HG03159 (cell line): ENCODE data around the gene RNU1-1.
"Not testable (repeated sequence)": the region's sequence is repeated elsewhere in the genome, so short reads cannot be mapped to it uniquely, and the experiment has no call there.

Experiments
- ATAC-seq: cut with Tn5 transposase; IDR thresholded peaks from one replicate; pipeline ENCODE4 v1.9.1; 2021; ENCODE audit warnings: mild to moderate bottlenecking, moderate library complexity; ENCODE audit not compliant: unreplicated experiment

Gene RNU1-1

GRCh38 chr1:16498047-16498446 lies 16.0 kb downstream of the RNU1-1 start:
- ATAC-seq: not testable (repeated sequence)

DNA sequence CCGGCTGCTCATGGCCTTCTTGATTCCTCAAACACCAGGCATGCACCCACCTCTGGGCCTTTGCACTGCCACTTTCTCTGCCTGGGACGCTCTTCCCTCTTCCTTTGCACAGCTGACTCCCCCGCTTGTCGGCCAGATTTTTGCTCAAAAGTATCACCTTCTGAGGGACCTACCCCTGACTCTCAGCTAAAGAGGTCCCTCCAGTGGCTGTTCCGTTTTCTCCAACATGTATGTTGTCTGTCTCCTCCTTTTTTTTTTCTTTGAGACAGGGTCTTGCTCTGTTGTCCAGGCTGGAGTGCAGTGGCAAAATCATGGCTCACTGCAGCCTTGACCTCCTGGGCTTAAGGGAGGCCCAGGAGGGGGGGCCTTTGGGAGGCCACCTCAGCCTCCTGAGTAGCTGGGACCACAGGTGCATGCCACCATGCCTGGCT lies 16.6 kb downstream of the RNU1-1 start:
- ATAC-seq: not testable (repeated sequence)

GRCh38 chr1:16493731-16494130 lies 20.4 kb downstream of the RNU1-1 start:
- ATAC-seq: not testable (repeated sequence)

DNA sequence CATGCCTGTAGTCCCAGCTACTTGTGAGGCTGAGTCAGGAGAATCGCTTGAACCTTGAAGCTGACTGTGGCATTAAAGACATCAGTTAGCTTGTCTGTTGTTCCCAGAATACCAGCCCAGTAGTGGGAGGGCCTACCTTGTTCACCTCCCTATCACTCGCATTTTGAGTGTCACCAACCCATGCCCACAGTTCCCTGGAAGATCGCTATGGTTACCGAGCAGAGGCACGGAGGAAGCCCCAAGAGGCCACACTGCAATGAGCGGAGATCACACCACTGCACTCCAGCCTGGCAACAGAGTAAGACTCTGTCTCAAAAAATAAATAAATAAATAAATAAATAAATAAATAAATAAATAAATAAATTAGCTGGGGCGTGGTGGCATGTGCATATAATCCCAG lies 21.1 kb downstream of the RNU1-1 start:
- not testable (repeated sequence) for ATAC-seq

GRCh38 chr1:16491056-16491675 lies 22.9 kb downstream of the RNU1-1 start:
- ATAC-seq: no peak

DNA sequence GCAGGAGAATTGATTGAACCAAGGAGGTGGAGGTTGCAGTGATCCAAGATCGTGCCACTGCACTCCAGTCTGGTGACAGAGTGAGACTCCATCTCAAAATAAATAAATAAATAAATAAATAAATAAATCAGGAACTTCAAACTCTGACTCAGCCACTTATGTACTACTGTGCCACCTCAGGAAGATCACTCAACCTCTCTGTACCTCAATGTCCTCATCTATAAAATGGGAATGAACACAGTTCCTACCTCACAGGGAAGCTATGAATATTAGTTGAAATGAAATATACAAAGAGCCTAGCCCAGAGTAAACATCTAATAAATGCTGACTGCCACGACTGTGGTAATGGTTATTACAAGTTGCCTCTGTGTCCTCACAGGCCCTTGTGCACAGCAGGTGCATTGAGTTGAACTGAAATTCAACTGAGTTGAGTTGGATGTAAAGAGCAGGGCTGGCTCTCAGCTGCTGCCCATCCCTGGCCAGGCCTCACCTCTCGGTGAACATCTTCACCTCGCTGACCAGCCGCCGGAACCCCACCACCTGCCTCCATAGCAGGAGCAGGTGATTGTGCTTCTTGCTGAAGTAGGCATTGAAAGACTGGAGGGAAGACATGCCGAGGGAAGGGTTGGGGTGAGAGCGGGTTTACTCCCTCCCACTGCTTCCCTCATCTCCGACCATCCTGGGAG lies 24.7 kb downstream of the RNU1-1 start:
- ATAC-seq: not testable (repeated sequence)

GRCh38 chr1:16487011-16487410 lies 27.1 kb downstream of the RNU1-1 start:
- ATAC-seq: not testable (repeated sequence)

DNA sequence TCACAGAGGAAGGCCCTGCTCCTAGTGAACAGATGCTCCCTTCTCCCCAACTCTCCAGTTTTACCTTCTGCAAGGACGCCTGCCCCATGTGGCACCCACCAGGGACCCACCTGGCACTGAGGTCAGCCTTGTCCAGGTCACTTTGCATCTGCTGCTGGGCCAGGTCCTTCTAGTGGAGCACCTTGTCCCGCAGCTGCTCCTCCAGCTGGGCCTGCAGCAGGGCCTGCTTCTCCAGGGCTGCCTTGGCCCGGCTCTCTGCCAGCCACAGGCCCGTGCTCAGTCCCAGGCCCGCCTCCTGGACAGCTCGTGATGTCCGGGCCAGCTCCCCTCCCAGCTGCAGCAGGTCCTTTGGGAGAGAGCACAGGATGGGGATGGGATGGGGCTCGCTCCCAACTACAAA lies 27.8 kb downstream of the RNU1-1 start:
- ATAC-seq: not testable (repeated sequence)

- no peak for ATAC-seq
Measured at GRCh38 chr1:16484931-16485330, 29.2 kb downstream of the RNU1-1 start.

DNA sequence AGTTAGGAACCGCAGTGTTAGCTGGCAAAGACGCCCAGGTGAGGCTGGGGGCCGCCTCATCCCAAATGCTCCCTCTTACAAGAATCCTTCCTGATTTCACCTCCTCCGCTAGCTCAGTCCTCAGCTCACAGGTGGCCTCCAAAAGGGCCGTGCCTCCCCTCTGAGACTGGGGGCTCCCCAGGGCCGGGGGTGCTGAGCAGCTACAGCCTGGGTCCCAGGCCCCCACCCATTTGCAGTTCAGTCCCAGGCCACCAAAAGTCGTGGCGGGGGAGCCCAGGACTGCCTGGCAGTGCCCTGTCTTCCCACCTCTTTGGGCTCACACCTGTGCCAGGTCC lies 29.6 kb downstream of the RNU1-1 start:
- no peak for ATAC-seq

DNA sequence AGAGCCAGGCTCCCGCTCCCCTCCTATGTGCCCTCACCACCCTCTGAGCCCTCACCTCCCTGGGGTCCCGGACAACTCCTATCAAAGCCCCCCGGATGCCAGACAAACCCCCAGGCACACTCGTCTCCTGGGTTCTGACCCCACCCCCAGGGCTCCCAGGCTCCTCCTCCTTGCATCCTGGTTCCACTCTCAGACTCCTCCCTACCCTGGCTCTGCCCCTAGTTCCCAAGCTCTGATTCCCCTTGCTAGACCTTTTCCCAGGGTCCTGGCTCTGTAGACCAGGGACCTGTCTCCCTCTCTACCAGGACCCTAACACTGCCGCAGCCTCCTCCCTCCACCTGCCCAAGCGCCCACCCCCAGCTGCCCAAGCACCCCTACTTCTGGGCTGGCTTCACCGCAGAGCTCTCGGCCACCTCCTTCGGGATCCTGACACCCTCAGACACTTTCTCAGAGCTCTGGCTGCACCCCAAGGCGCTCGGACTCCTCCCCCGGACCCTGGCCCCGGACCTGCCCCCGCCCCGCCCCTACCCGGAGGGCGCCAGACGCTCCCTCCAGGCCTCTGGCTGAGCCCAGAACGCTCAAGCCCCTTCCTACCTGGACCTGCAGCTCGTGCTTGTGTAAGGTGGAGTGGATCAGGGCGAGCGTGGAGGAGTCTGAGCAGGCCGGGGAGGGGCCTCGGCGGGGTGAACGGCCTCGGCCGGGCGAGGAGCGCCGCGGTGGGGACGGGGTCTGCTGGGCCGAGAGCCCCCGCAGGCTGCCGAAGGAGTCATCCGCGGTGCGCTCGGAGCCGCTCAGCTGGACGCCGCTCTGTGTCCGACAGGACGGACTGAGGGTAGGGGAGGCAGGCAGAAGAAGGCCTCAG lies 30.2 kb downstream of the RNU1-1 start:
- not testable (repeated sequence) for ATAC-seq

DNA sequence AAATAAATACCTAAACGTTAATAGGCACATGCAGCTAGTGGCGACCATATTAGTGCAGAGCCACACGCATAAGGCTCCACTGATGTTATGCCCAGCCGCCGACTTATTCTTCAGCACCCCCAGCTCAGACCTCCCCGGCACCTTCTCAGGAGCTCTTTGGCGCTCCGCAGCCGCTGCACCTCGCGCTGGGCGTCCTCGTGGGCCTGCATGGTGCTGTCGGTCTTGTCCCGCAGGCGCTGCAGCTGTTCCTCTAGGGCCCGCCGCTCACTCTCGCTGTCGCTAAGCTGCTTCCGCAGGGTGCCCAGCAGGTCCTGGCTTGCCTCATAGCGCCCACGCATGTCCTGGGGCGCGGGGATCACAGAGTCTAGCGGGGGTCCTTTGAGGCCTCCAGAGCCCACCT lies 30.9 kb downstream of the RNU1-1 start:
- not testable (repeated sequence) for ATAC-seq

- no peak for ATAC-seq
Measured at GRCh38 chr1:16478091-16478490, 36.0 kb downstream of the RNU1-1 start.

- not testable (repeated sequence) for ATAC-seq
Measured at GRCh38 chr1:16475771-16476770, 38.0 kb downstream of the RNU1-1 start.

- ATAC-seq: not testable (repeated sequence)
Measured at GRCh38 chr1:16474891-16475290, 39.2 kb downstream of the RNU1-1 start.

GRCh38 chr1:16474166-16474800 lies 39.8 kb downstream of the RNU1-1 start:
- no peak for ATAC-seq

DNA sequence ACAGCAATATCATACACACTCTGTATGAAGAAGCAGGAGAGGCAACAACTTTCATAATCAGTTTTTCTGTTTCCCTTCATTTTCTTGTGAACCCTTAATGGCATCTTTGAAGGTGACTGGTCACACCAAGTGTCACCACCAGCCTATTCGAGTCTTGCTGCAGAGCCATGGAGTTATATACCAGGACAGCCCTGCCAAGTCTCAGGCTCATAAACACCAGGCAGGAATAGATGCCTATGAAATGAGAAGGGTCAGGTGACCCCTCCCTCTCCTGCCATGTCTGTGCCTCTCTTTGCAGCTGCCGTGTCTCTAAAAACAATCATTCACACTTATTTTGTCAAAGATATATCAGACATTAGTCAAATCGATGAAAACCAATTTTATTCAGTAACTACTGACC lies 45.5 kb downstream of the RNU1-1 start:
- no peak for ATAC-seq

DNA sequence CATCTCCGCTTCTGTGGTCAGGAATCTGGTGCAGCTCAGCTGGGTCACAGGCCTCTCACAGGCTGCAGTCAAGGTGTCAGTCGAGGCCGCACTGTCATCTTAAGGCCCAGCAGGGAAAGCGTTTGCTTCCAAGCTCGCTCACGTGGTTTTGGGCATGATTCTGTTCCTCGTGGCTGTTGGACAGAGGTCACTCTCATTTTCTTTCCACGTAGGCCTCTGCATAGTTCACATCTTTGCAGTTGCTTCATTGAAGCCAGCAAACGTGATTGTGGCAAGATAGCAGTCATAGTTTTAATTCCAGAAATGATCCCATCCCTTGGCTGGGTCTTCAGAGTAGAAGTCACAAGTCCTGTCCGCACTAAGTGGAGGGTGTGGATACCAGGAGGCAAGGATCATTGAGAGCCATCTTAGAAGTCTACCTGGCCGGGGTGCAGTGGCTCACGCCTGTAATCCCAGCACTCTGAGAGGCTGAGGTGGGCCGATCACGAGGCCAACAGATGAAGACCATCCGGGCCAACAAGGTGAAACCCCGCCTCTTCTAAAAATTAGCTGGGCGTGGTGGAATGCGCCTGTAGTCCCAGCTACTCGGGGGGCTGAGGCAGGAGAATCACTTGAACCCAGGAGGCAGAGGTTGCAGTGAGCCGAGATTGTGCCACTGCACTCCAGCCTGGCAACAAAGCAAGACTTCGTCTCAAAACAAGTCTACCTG lies 49.0 kb downstream of the RNU1-1 start:
- no peak for ATAC-seq
